Measurements from ENCODE around the gene FBXL3. TPM values are rescaled to one million over a fixed set of nuclear protein-coding genes. Genes with fewer than 3 reads are reported as not detected.
A peak's percentile ranks its signal among the peaks of the same experiment; 100 is the strongest.

Gene FBXL3
- total and polyA plus RNA-seq, 12 donors, result 12.1 to 87.4 (median 44.9) TPM

- 66 to 76% (median 73%) methylated on average over 5 of the region's 5 CpGs for WGBS, 4 donors
- intact Hi-C loops (cut with DNase I), result no loop called here
Observed at GRCh38 chr13:77042566-77043177, 15.7 kb upstream of the FBXL3 start.

GRCh38 chr13:77040835-77041234, 13.9 kb upstream of the FBXL3 start:
- no peaks in the 10 kb centered on the region for H3K27me3 ChIP-seq
- TF ChIP-seq POLR2A (IDR thresholded peaks at IDR 0.05) (no peak), CTCF (IDR thresholded peaks at IDR 0.05) (no peak)
- 84 to 89% (median 84%) methylated on average over 9 of the region's 9 CpGs for WGBS, 4 donors
- intact Hi-C loops (cut with DNase I), result no loop called here
- H3K4me1 ChIP-seq (replicated peaks in 1 of 2), result peaks cover 4 to 10% of the 10 kb centered on the region in 2 donors
- no peaks in the 10 kb centered on the region for H3K9me3 ChIP-seq (replicated peaks in 1 of 3)
- no peak overlapping the region for H3K4me3 ChIP-seq
- H3K27ac ChIP-seq, result no peak overlapping the region
- peaks cover 0 to 8% of the 10 kb centered on the region in 2 donors for H3K36me3 ChIP-seq (replicated peaks in 1 of 2)
- DNase-seq, result peak in 1 of 7 donors; percentile 36

More at GRCh38 chr13:77042566-77043177, 15.7 kb upstream of the FBXL3 start:
- no peaks in the 10 kb centered on the region for H3K4me1 ChIP-seq (replicated peaks in 1 of 2)
- no peak overlapping the region for H3K27ac ChIP-seq
- H3K9me3 ChIP-seq (replicated peaks in 1 of 3), result no peaks in the 10 kb centered on the region
- no peak overlapping the region for H3K4me3 ChIP-seq
- no peak for DNase-seq
- TF ChIP-seq CTCF (IDR thresholded peaks at IDR 0.05), result no peak
- H3K27me3 ChIP-seq, result no peaks in the 10 kb centered on the region
- peaks cover 0 to 8% of the 10 kb centered on the region in 2 donors for H3K36me3 ChIP-seq (replicated peaks in 1 of 2)

- H3K9me3 ChIP-seq (replicated peaks in 1 of 3), result no peaks in the 10 kb centered on the region
- intact Hi-C loops (cut with DNase I), result no loop called here
- H3K36me3 ChIP-seq (replicated peaks in 1 of 2), result peaks cover 0 to 4% of the 10 kb centered on the region in 2 donors
- no peak for DNase-seq
- H3K4me3 ChIP-seq, result no peak overlapping the region
- no peaks in the 10 kb centered on the region for H3K27me3 ChIP-seq
- TF ChIP-seq CTCF (IDR thresholded peaks at IDR 0.05) (no peak), POLR2A (IDR thresholded peaks at IDR 0.05) (no peak)
- peaks cover 4 to 10% of the 10 kb centered on the region in 2 donors for H3K4me1 ChIP-seq (replicated peaks in 1 of 2)
- 78 to 88% (median 86%) methylated on average over 7 of the region's 7 CpGs for WGBS, 4 donors
- H3K27ac ChIP-seq, result no peak overlapping the region
Observed at GRCh38 chr13:77040076-77040475, 13.1 kb upstream of the FBXL3 start.

- Histone ChIP-seq H3K9me3 (replicated peaks in 1 of 3) (no peaks in the 10 kb centered on the region), H3K27me3 (no peaks in the 10 kb centered on the region), H3K36me3 (replicated peaks in 1 of 2) (no peaks in the 10 kb centered on the region), H3K4me3 (no peak overlapping the region), H3K27ac (no peak overlapping the region), H3K4me1 (replicated peaks in 1 of 2) (peaks cover 4 to 10% of the 10 kb centered on the region in 2 donors)
- 70 to 76% (median 72%) methylated on average over 5 of the region's 5 CpGs for WGBS, 4 donors
- TF ChIP-seq CTCF (IDR thresholded peaks at IDR 0.05) (no peak), POLR2A (IDR thresholded peaks at IDR 0.05) (no peak)
- no peak for DNase-seq
- intact Hi-C loops (cut with DNase I), result no loop called here
Observed at GRCh38 chr13:77038907-77039480, 12.0 kb upstream of the FBXL3 start.

Measured in adrenal gland (tissue), 12 donors.